SK-N-SH treated with all-trans-retinoic acid at 6 μM for 48 hours (cell line): Measurements from ENCODE around the gene UNKL.

Experiments
- BACH2 ChIP-seq: fragments of 250-450 bp; sonication (Bioruptor Pico); IDR thresholded peaks from 2 replicates; pipeline ENCODE4 v1.9.0; 2021; ENCODE audit warnings: mild to moderate bottlenecking, borderline replicate concordance
- CREB5 ChIP-seq: fragments of 250-450 bp; sonication (Bioruptor Pico); IDR thresholded peaks from 2 replicates; pipeline ENCODE4 v1.5.1; 2020; ENCODE audit warnings: low read depth, mild to moderate bottlenecking, moderate library complexity
- GLIS3 ChIP-seq: fragments of 250-450 bp; sonication (Bioruptor Pico); IDR thresholded peaks from 2 replicates; pipeline ENCODE4 v1.5.0; 2020; ENCODE audit warnings: mild to moderate bottlenecking, moderate library complexity
- PATZ1 ChIP-seq: fragments of 250-450 bp; sonication (Bioruptor Pico); IDR thresholded peaks from 2 replicates; pipeline ENCODE4 v1.8.0; 2020; ENCODE audit warnings: mild to moderate bottlenecking, moderate library complexity, borderline replicate concordance
- RARB ChIP-seq: fragments of 250-450 bp; sonication (Bioruptor Pico); IDR thresholded peaks from 2 replicates; pipeline ENCODE4 v1.8.0; 2021; ENCODE audit warnings: mild to moderate bottlenecking, moderate library complexity
- ZNF8 ChIP-seq: fragments of 450-650 bp; formaldehyde crosslinking; IDR thresholded peaks from 2 replicates; pipeline ENCODE4 v1.5.0; 2020; ENCODE audit warnings: mild to moderate bottlenecking, moderate library complexity

- TF ChIP-seq CREB5 (CRISPR knock-in tag) (no peak), PATZ1 (CRISPR knock-in tag) (no peak), RARB (CRISPR knock-in tag) (no peak), GLIS3 (CRISPR knock-in tag) (no peak), BACH2 (CRISPR knock-in tag) (no peak), ZNF8 (CRISPR knock-in tag) (no peak)
Observed at GRCh38 chr16:1363501-1364041, 50.9 kb downstream of the UNKL start.
